GM13976 (cell line): ENCODE measurements around the gene RAET1E.
A peak's percentile ranks its signal among the peaks of the same experiment; 100 is the strongest.
"Not testable (repeated sequence)": the region's sequence is repeated elsewhere in the genome, so short reads cannot be mapped to it uniquely, and the experiment has no call there.

Source experiments
- DNase-seq: peaks from one replicate; pipeline ENCODE4 v3.0.0; 2012; ENCODE audit warnings: low spot score
- CTCF ChIP-seq: IDR thresholded peaks from 2 replicates; pipeline ENCODE4 v1.5.1; 2012; ENCODE audit warnings: borderline replicate concordance, mild to moderate bottlenecking; ENCODE audit not compliant: insufficient read depth; ENCODE audit errors: extremely low read depth, missing control alignments, control extremely low read depth
- in situ Hi-C: fragments of 300-500 bp; cut with MboI; formaldehyde crosslinking; loops from one replicate; pipeline ENCODE4 v1.12.0; 2022; ENCODE audit warnings: low sequenced_read_pairs, mixed read lengths, inconsistent platforms; ENCODE audit not compliant: unreplicated experiment

RAET1E gene

DNA sequence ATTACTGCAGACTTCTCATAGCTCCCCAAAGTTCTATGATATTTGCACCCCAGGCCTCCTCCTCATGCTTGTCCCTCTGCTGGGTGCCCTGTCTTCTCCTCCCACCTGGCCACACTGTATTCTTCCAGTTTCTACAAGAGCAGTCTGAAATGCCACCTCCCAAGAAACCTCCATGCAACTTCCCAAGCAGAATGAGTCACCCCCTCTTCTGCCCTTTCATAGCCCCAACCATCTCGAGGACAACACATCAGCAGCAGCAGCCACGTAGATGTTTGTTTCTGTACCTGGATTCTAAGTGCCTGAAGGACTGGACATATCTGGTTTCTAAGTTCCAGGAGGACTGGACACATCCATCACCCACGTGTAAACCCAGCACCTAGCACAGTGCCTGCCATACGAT lies 37.3 kb upstream of the RAET1E start:
- in situ Hi-C loops = loop anchor here (5.0 kb wide), 1 partner anchor 72 kb away; no protein-coding TSS in a partner anchor
- no peak for DNase-seq
- no peak for TF ChIP-seq CTCF

DNA sequence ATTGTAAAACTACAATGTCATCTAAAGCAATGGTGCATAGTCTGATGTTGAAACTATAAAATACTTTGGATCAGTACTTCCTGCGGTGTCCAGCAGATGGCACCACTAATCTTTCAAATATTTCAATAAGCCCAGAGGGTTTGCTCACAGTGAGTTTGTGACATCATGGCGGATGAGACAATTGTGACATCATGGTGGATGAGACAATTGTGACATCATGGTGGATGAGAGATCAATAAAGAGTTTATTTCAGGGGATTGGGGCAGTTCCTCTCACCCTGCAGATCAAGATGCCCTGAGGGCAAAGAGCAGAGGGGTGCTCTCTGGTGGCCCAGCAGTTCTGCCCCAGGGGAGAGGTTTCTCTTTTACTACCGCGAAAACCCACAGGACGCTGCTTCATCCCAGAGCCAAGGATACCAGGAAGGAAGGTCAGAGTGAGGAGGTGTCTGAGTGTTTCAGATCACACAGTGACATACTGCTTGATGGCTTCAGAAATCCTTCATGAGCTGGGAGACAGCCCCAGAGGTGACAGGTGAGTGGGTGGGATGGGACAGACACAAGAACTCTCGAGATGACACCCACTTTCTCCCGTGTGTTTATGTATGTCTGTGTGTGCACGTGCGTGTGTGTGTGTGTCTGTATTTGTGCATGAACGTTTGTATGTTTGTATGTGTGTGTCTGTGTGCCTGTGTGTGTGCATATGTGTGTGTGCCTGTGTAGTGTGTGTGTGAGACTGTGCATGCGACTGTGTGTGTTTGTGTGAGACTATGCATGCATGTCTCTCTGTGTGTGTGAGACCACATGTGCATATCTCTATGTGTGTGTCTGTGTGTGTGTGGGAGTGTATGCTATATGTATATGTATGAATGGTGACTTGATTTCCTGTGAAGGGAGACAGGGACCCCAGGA lies 36.6 kb upstream of the RAET1E start:
- in situ Hi-C loops = loop anchor here (5.0 kb wide), 1 partner anchor 73 kb away; no protein-coding TSS in a partner anchor
- peak; percentile 55 for DNase-seq

GRCh38 chr6:149933461-149933860 lies 35.5 kb upstream of the RAET1E start:
- TF ChIP-seq CTCF = no peak
- DNase-seq = no peak
- in situ Hi-C loops = no loop called here

More for the DNA sequence above, 36.6 kb upstream of the RAET1E start:
- TF ChIP-seq CTCF = peak; percentile 61

GRCh38 chr6:149933036-149933435 lies 35.1 kb upstream of the RAET1E start:
- DNase-seq = no peak
- TF ChIP-seq CTCF = no peak
- in situ Hi-C loops = no loop called here

- in situ Hi-C loops = no loop called here
- TF ChIP-seq CTCF = no peak
- no peak for DNase-seq
Observed at GRCh38 chr6:149931501-149931900, 33.6 kb upstream of the RAET1E start.

DNA sequence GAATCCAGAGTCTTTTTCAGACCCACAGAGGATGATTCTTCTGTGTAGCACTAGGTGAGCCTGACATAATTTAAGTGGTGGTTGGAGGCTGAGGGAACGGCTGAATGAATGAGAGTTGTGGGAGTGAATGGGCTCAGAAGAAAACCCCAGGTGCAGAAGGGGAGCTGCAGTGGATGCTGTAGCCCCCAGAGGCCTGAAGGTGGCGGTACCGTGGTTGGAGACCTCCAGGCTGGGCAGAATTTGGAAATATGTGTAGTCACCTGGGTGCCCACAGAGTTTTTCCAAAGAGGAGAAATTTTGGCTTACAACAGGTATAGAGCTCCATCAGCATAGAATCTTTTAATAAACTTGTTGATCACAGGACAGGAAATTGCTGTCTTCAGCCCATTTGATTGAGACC lies 31.5 kb upstream of the RAET1E start:
- in situ Hi-C loops = no loop called here
- no peak for DNase-seq

DNA sequence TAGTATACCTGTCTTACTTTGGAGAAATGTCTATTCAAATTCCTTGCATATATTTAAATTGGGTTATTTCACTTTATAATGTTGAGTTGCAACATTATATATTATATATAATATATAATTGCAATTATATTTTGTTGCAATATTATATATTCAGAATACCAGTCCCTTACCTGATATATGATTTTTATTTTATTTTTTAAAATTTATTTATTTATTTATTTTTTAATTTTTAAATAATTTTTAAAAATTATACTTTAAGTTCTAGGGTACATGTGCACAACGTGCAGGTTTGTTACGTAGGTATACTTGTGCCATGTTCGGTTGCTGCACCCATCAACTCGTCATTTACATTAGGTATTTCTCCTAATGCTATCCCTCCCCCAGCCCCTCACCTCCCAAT lies 29.1 kb upstream of the RAET1E start:
- in situ Hi-C loops, DNase-seq: not testable (repeated sequence)

More for the DNA sequence above, 31.5 kb upstream of the RAET1E start:
- TF ChIP-seq CTCF = no peak
